Stimulated activated naive CD8-positive, alpha-beta T cell treated with anti-CD3 and anti-CD28 coated beads, Interleukin-15, Interleukin-2, amounts not matched to agents 100 U/mL and 50 U/mL, for 24 hours (primary cell): Measurements from ENCODE around the gene ABCF1.
"Not testable (repeated sequence)": the region's sequence is repeated elsewhere in the genome, so short reads cannot be mapped to it uniquely, and the experiment has no call there.

Experiments
- ATAC-seq: fragments of 150-1000 bp; cut with Tn5 transposase; one replicate; pipeline ENCODE4 v1.10.0; 2021
- DNase-seq: peaks from one replicate; pipeline ENCODE4 v3.0.0; 2021

The ABCF1 gene

DNA sequence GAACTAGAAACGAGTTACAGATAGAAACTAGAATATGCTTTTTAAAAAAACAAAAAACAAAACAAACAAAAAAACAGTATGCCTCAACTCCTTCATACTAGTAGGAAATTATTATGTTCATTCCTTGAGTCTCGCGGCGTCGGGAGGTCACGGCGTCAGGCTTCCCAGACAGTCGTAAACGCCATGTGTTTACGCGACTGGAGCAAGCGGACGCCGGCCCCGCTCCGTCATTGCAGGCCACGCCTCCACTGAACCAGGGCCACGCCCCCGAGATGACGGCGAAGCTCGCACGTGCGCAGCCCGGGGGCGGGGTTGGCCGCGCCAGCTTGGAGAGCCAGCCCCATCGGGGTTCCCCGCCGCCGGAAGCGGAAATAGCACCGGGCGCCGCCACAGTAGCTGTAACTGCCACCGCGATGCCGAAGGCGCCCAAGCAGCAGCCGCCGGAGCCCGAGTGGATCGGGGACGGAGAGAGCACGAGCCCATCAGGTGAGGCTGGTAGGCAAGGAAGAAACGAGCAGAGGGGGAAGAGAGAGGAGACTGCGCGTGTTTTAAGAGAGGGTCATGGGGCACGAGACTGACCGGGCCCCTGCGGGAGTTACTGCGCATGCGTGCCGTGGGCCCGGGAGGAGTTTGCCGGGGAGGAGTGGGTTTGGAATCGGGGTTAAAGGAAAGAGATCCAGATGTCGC is at the start of gene ABCF1:
Gene ABCF1 (plus strand): TSS at position 368 of the 687 bp plus-strand sequence. CDS start 46 bp downstream, at position 414.
- peak; percentile 100 for DNase-seq
- peak; percentile 93 for ATAC-seq

DNA sequence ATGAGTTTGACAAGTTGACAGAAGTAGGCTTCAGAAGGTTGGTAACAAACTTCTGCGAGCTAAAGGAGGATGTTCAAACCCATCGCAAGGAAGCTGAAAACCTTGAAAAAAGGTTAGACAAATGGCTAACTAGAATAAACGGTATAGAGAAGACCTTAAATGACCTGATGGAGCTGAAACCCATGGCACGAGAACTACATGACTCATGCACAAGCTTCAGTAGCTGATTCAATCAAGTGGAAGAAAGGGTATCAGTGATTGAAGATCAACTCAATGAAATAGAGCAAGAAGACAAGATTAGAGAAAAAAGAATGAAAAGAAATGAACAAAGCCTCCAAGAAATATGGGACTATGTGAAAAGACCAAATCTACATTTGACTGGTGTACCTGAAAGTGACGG is 49.3 kb upstream of the ABCF1 start:
- not testable (repeated sequence) for ATAC-seq, DNase-seq

DNA sequence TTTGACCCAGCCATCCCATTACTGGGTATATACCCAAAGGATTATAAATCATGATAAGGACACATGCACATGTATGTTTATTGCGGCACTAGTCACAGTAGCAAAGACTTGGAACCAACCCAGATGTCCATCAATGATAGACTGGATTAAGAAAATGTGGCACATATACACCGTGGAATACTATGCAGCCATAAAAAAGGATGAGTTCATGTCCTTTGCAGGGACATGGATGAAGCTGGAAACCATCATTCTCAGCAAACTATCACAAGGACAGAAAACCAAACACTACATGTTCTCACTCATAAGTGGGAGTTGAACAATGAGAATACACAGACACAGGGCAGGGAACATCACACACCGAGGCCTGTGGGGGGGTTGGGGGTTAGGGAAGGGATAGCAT is 44.8 kb upstream of the ABCF1 start:
- DNase-seq, ATAC-seq: not testable (repeated sequence)

DNA sequence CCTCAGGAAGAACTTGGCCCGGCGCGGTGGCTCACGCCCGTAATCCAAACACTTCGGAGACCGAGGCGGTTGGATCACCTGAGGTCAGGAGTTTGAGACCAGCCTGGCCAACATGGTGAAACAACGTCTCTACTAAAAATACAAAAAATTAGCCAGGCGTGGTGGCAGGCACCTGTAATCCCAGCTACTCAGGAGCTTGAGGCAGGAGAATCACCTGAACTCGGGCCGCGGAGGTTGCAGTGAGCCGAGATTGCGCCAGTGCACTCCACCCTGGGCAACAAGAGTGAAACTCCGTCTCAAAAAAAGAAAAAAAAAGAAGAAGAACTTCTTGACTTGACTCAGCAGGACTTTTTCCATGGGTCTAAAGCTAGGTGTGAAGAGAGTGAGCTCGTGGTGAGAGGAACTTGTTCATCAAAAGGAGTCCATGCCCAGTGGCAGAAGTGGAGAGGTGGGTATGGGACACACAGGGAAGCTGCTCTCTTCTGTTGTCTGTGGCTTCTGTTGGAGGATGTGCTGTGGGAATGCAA is 41.8 kb upstream of the ABCF1 start:
- DNase-seq = peak; percentile 57

GRCh38 chr6:30530014-30530413 is 41.2 kb upstream of the ABCF1 start:
- ATAC-seq (no peak), DNase-seq (no peak)

More for the DNA sequence above, 41.8 kb upstream of the ABCF1 start:
- peak; percentile 56 for ATAC-seq

GRCh38 chr6:30533460-30534294 is 37.6 kb upstream of the ABCF1 start:
- DNase-seq = no peak

GRCh38 chr6:30537931-30538330 is 33.3 kb upstream of the ABCF1 start:
- no peak for ATAC-seq
- DNase-seq = no peak

More at GRCh38 chr6:30533460-30534294, 37.6 kb upstream of the ABCF1 start:
- no peak for ATAC-seq

DNA sequence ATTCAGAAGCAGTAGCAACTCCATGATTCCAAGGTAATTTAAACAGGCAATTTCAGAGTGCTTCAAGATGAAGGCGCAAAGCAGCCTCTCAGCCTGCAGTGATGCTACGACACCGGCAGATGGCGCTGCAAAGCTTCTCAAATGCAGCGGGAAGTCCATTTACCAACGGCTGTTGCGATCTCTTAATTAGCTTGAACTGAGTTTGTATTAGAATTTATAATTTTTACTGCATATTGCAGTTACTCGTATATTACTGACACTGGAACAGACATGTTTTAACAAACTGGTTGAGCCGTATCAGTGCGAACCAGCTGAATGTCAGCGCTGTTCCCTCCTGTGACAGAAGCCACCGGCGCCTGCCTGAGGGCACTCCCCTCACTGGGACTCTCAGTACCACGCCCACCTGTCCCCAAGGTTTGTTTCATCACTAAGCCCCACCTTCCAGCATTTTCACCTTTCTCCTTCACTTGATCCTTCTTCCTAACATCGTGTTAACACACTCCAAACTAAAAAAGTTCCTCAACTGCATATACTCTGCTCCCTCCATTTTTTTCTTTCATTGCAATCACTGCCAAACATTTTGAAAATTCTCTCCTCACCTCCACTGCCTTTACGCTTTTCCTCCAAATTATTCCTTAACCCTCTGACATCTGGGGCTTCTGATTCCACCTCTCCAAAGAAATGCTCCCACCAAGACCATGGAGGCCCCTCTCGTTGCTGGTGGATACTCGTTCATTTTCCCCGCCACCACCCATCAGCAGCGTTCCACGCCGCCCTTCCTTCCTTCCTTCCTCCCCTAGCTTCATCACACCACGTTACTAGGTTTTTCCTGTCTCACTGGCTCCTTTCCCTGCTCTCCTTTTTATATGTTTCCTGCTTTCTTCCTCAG is 29.5 kb upstream of the ABCF1 start:
- ATAC-seq = peak; percentile 78

DNA sequence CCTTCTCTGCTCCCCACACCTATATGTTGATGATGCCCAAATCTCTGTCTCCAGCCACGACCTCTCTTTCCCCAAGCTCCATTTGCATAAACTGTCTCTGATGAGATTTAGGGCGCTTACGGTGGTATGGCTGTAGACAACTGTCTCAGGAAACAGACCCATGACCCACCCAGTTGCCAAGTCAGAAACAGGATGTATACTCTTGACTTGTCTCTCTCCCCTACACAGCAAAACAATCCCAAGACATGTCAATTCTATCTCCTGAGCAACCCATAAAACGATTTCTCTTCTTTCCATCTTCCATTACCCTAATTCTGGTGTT is 28.9 kb upstream of the ABCF1 start:
- ATAC-seq (no peak), DNase-seq (no peak)

More for the DNA sequence above, 29.5 kb upstream of the ABCF1 start:
- peak; percentile 83 for DNase-seq

GRCh38 chr6:30542915-30543314 is 28.3 kb upstream of the ABCF1 start:
- ATAC-seq = no peak
- DNase-seq = no peak

DNA sequence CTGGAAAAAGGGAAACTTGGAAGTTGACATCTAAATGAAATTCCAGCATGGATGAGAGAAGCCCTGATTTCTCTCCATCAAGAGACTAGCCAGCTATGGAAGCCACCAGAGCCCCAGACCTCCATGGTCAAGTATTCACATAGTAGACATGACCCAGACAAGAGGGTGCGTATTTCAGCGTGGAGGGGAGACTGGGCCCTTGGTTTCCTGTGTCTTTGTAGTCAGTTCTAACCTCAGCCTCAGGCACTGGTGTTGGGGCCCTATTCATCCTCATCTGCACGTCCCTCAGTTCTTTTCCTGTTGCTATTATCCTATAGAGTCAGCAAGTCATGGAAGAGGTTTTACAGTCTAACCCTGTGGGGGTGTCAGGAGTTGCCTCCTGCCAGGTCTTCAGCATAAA is 27.4 kb upstream of the ABCF1 start:
- no peak for ATAC-seq
- no peak for DNase-seq

DNA sequence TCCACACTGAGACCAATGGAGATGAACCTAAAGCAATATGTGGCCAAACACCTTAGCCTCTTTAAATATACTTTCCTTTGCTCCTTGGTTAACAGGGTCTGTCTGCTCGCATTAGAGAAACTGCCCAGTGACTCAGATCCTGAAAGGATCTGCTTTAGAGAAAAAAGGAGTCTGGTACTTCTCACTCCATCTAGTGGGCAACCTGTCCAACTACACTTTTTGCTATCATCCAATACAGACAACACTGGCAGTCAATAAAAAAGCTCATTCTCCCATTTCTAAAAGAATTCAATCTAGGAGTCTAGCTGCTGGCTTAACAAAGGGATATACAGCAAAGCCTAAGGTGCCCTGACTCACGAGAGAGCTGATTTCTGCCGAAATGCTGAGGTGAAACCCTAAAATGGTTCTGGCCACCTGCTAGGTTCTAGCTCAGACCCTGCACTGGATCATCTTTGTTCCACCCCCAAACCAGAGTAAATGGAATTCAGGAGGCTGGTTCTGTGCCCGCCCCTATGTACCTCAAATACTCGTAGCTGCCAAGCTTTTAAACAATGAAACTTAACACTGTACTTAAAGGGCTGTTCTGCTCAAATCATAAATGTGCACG is 26.5 kb upstream of the ABCF1 start:
- ATAC-seq = peak; percentile 72
- no peak for DNase-seq

- DNase-seq (no peak), ATAC-seq (no peak)
Observed at GRCh38 chr6:30547454-30547853, 23.8 kb upstream of the ABCF1 start.

GRCh38 chr6:30548375-30548774 is 22.9 kb upstream of the ABCF1 start:
- no peak for ATAC-seq

DNA sequence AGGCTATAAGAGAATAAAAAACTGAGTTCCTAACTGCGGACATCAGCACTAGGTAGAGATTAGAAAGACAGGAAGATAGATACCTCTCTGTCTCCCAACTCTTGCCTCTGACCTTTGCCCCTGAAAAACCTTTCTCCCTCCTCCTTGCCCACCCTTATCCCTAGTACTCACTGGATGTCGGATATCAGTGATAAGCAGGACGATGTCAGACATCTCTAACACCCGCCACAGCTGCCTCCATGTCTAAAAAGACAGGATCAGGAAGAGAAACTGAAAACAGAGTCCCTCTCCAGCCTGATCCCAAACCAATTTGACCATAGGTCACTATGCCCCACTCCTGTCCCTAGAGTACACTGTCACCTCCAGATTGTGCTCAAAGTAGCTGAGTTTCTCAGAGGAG is 16.8 kb upstream of the ABCF1 start:
- no peak for DNase-seq
- ATAC-seq = no peak

More at GRCh38 chr6:30548375-30548774, 22.9 kb upstream of the ABCF1 start:
- DNase-seq = no peak

DNA sequence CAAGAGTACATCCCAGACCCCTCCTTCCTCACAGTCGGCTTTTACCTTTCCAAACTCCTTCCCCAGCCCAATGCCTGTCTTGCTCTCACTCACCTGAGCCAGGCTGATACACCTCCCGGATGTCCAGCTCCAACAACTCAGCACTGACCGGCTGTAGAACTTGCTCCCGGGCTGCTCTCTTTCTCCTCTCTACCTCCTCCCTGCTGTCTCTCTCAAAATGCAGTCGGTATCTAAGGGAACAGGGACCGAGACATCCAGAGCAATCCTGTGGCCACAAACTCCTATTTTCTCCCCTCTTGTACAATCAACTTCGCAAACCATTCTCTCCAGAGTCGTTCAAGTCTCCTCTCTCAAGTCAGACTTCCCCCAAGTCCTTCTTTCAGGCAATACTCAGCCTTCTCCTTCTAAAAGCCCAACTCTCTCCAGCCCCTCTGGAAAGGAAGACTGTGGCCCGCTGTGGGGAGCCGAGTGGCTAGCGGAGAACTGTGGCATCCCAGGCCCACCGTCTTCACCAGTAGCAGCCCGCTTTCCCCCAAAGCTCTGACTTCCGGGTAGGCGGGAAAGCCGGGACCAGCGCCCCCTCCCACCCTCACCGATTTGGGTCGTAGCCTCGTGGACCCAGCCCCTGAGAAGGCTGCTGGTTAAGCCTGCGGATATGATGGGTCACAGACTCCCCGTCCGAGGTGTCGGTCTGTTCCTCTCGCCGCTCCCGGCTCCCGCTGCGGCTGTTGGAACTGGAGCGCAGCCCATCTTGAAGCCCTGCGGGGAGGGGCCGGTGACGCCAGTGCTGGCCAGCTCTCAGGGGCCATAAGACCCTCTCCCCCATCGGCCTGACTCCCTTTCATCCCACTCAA is 16.1 kb upstream of the ABCF1 start:
- no peak for ATAC-seq
- no peak for DNase-seq

DNA sequence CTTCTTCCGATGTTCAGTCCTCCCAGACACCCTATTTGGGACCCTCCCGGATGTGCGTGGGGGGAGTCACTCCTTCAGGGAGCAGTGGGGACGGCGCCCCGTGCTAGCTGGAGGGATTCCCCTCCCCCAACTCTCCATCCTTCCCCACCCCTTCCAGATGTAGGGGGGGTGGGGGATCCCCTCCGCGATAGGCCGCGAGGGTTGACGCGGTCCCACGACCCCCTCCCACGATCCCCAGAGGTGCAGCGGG is 15.5 kb upstream of the ABCF1 start:
- ATAC-seq (no peak), DNase-seq (no peak)

GRCh38 chr6:30556066-30556905 is 15.0 kb upstream of the ABCF1 start, which contains the start of gene GNL1:
Gene GNL1 (minus strand): TSS chr6:30556489. CDS start chr6:30556203, 286 bp downstream.
- ATAC-seq (peak; percentile 91), DNase-seq (peak; percentile 99)

- peak; percentile 89 for DNase-seq
- ATAC-seq = peak; percentile 74
Observed at GRCh38 chr6:30556906-30557682, 14.1 kb upstream of the ABCF1 start, which contains the start of gene PRR3. Gene PRR3 (plus strand): TSS chr6:30557295. CDS start chr6:30557345, 50 bp downstream.
